SU-DHL-6 (cell line): ENCODE data around the gene TRIM2.

Experiments used
- H2AFZ ChIP-seq: fragments of 200-600 bp; sonication (generic); 2 replicates; pipeline ENCODE4 v1.6.1; 2014; ENCODE audit warnings: low read depth, mild to moderate bottlenecking, moderate library complexity, mixed read lengths, antibody characterized with exemption, low read length; ENCODE audit not compliant: severe bottlenecking
- H3F3A ChIP-seq: fragments of 200-600 bp; shearing (Covaris generic); 2 replicates; pipeline ENCODE4 v1.6.0; 2016; ENCODE audit warnings: antibody characterized with exemption, mild to moderate bottlenecking; ENCODE audit not compliant: insufficient read depth
- H3K27ac ChIP-seq: fragments of 200-600 bp; sonication (generic); 2 replicates; pipeline ENCODE4 v1.5.1; 2016; ENCODE audit warnings: low read depth, mild to moderate bottlenecking, low read length, moderate library complexity, mixed read lengths
- H3K27me3 ChIP-seq: fragments of 200-600 bp; sonication (generic), shearing (Covaris generic); 2 replicates; pipeline ENCODE4 v1.6.0; 2014; ENCODE audit warnings: mild to moderate bottlenecking, low read length
- H3K36me3 ChIP-seq: fragments of 200-600 bp; sonication (generic); 2 replicates; pipeline ENCODE4 v1.6.1; 2014; ENCODE audit warnings: mild to moderate bottlenecking, low read length, mixed read lengths
- H3K4me2 ChIP-seq: fragments of 300-600, 200-600 bp; shearing (Covaris generic), sonication (generic); 2 replicates; pipeline ENCODE4 v1.6.0; 2014; ENCODE audit warnings: low read length, low read depth, mild to moderate bottlenecking; ENCODE audit not compliant: poor library complexity, severe bottlenecking
- H3K4me3 ChIP-seq: fragments of 200-600 bp; sonication (generic); 2 replicates; pipeline ENCODE4 v1.5.1; 2014; ENCODE audit warnings: antibody characterized with exemption, low read length, mild to moderate bottlenecking, mixed read lengths; ENCODE audit not compliant: insufficient read depth, poor library complexity, severe bottlenecking
- H3K79me2 ChIP-seq: fragments of 200-600 bp; sonication (generic); 2 replicates; pipeline ENCODE4 v1.6.1; 2014; ENCODE audit warnings: mild to moderate bottlenecking, low read length, moderate library complexity; ENCODE audit not compliant: insufficient read depth
- H3K9ac ChIP-seq: fragments of 200-600 bp; sonication (generic); 2 replicates; pipeline ENCODE4 v1.7.0; 2014; ENCODE audit warnings: mild to moderate bottlenecking, low read length
- H3K9me2 ChIP-seq: fragments of 200-600 bp; sonication (generic); replicated peaks from 2 replicates; pipeline ENCODE4 v1.6.1; 2014; ENCODE audit warnings: low read length; ENCODE audit not compliant: insufficient read depth
- H3K9me3 ChIP-seq: fragments of 200-600 bp; sonication (generic); 2 replicates; pipeline ENCODE4 v1.6.1; 2014; ENCODE audit warnings: low read length, mixed read lengths; ENCODE audit not compliant: insufficient read depth
- H4K20me1 ChIP-seq: fragments of 200-600 bp; sonication (generic); 2 replicates; pipeline ENCODE4 v1.6.1; 2014; ENCODE audit warnings: low read depth, mild to moderate bottlenecking, antibody characterized with exemption, low read length, moderate library complexity, mixed read lengths
- EZH2phosphoT487 ChIP-seq: fragments of 200-600 bp; sonication (generic), shearing (Covaris generic); conservative IDR thresholded peaks from 2 replicates; pipeline ENCODE4 v1.6.1; 2018; ENCODE audit warnings: mild to moderate bottlenecking, antibody characterized with exemption, low read length, moderate library complexity, mixed read lengths
- TF ChIP-seq, protein P1 (sequence below): fragments of 200-600 bp; sonication (generic); IDR thresholded peaks from one replicate; pipeline ENCODE4 v1.5.1; 2017; ENCODE audit warnings: antibody characterized with exemption, mild to moderate bottlenecking, low read length, moderate library complexity; ENCODE audit not compliant: insufficient read depth, poor library complexity, severe bottlenecking

Gene TRIM2

DNA sequence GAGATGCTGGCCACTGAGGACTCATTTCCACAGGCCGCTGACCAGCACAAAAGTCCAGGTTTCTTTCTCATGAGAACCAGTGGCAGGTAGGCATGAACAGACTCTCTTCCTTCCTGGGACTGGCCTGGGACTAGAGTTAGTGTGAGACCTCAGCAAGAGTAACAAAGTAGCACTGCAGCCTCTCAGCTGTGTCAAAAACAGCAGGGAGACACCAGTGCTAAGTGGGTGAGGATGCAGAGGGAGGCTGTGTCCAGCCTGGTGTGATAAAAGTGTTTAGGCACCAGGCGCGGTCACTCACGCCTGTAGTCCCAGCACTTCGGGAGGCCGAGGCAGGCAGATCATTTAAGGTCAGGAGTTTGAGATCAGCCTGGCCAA is 42.9 kb downstream of the TRIM2 start:
- Histone ChIP-seq H2AFZ (no peak overlapping the region), H3K79me2 (no peaks in the 10 kb centered on the region), H3K36me3 (no peaks in the 10 kb centered on the region), H3K4me2 (no peak overlapping the region), H3K9ac (no peak overlapping the region), H3K27me3 (no peaks in the 10 kb centered on the region), H3F3A (no peaks in the 10 kb centered on the region), H3K9me3 (no peaks in the 10 kb centered on the region), H3K9me2 (no peaks in the 10 kb centered on the region), H3K4me3 (no peak overlapping the region), H3K27ac (no peak overlapping the region), H4K20me1 (no peaks in the 10 kb centered on the region)
- TF ChIP-seq EZH2phosphoT487 = no peak
- TF ChIP-seq, protein P1, sequence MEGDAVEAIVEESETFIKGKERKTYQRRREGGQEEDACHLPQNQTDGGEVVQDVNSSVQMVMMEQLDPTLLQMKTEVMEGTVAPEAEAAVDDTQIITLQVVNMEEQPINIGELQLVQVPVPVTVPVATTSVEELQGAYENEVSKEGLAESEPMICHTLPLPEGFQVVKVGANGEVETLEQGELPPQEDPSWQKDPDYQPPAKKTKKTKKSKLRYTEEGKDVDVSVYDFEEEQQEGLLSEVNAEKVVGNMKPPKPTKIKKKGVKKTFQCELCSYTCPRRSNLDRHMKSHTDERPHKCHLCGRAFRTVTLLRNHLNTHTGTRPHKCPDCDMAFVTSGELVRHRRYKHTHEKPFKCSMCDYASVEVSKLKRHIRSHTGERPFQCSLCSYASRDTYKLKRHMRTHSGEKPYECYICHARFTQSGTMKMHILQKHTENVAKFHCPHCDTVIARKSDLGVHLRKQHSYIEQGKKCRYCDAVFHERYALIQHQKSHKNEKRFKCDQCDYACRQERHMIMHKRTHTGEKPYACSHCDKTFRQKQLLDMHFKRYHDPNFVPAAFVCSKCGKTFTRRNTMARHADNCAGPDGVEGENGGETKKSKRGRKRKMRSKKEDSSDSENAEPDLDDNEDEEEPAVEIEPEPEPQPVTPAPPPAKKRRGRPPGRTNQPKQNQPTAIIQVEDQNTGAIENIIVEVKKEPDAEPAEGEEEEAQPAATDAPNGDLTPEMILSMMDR = no peak

DNA sequence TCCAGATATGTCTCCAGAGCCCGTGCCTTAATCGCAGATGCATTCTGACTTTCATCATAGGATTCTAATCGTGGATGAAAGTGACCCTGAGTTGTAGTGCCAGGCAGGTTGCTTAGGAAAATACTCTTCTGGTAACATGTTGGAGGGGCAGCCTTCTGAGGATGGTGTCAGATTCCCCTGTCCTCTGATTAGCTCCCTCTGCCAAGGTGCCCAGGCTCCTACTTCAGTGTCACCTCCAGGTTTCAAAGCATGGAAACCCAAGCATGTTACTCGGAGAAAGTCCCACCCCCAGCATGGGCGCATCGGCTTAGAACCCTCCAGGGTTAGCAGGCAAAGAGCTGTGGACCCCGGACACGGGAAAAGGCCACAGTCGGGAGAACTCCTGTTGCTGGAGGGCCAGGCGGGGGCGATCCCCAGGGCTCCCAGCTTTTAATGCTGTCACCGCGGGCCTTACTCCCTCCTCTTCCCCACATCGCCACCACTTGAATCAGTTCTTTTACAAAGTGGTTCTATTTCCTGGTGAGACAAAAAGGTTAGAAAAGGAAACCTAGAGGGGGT is 44.5 kb downstream of the TRIM2 start:
- H3K9ac ChIP-seq = peak overlapping the region; percentile 49
- H3K27ac ChIP-seq = no peak overlapping the region
- no peaks in the 10 kb centered on the region for H4K20me1 ChIP-seq
- peak overlapping the region; percentile 45 for H3K4me3 ChIP-seq
- H3K9me2 ChIP-seq = no peaks in the 10 kb centered on the region
- H3K36me3 ChIP-seq = no peaks in the 10 kb centered on the region
- H3K4me2 ChIP-seq = peak overlapping the region; percentile 63
- TF ChIP-seq EZH2phosphoT487 = no peak
- TF ChIP-seq, protein P1 = no peak
- no peaks in the 10 kb centered on the region for H3F3A ChIP-seq
- no peaks in the 10 kb centered on the region for H3K9me3 ChIP-seq
- H3K27me3 ChIP-seq = no peaks in the 10 kb centered on the region
- no peaks in the 10 kb centered on the region for H3K79me2 ChIP-seq
- peak overlapping the region; percentile 95 for H2AFZ ChIP-seq

DNA sequence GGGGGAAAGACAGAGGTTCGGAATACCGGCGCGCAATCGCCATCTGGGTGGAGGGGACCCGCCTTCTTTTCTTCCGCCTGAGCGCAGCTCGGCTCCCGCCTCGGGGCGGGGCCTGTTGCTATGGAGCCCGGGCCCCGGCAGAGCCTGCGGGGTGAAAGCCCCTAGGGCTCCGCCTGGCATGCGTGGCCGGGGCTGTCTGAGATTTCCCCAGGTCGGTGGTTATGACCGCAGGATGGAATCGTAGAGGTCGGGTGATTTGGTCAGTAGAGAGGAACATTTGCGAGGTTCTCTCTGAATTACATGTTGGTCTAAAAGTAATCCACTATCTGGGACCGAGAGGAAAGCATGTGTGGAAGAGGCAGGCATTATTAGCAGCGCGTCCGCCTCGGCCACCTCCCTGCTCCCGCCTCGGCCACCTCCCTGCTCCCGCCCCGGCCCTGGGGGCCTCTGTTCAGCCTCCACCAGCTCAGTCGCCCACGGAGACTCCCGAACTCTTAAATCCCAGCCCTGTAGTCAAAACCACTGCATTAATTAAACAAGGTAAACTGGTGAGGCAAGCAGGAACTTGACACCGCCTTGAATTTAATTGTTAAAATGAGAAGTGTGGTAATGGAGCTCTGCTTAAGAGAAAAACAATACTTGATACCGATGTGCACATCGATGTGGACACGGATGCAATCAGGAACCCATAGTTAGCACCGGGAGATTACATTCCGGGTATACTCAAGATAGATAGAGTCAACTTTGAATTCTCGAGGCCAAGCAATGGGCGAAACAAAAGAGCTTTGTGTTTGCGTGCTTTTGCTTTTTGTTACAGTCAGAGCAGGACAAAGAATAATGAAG is 45.2 kb downstream of the TRIM2 start:
- H3K9me3 ChIP-seq = no peaks in the 10 kb centered on the region
- H2AFZ ChIP-seq = peak overlapping the region; percentile 95
- H3F3A ChIP-seq = no peaks in the 10 kb centered on the region
- no peak overlapping the region for H3K27ac ChIP-seq
- no peaks in the 10 kb centered on the region for H3K27me3 ChIP-seq
- H3K9ac ChIP-seq = peak overlapping the region; percentile 49
- TF ChIP-seq, protein P1 = no peak
- TF ChIP-seq EZH2phosphoT487 = no peak
- H4K20me1 ChIP-seq = no peaks in the 10 kb centered on the region
- H3K36me3 ChIP-seq = no peaks in the 10 kb centered on the region
- no peaks in the 10 kb centered on the region for H3K79me2 ChIP-seq
- peak overlapping the region; percentile 63 for H3K4me2 ChIP-seq
- H3K4me3 ChIP-seq = peak overlapping the region; percentile 45
- H3K9me2 ChIP-seq = no peaks in the 10 kb centered on the region
